GM18502 (cell line): ENCODE data around the gene USF2.

Experiments
- ATAC-seq: cut with Tn5 transposase; IDR thresholded peaks from one replicate; pipeline ENCODE4 v1.9.1; 2021; ENCODE audit warnings: mild to moderate bottlenecking; ENCODE audit not compliant: unreplicated experiment, poor library complexity

Gene USF2

GRCh38 chr19:35297922-35298321 lies 29.2 kb downstream of the USF2 start:
- ATAC-seq, result no peak

GRCh38 chr19:35298561-35298972 lies 29.8 kb downstream of the USF2 start:
- no peak for ATAC-seq

GRCh38 chr19:35299523-35300338 lies 31.0 kb downstream of the USF2 start:
- ATAC-seq, result no peak

GRCh38 chr19:35300339-35300649 lies 31.5 kb downstream of the USF2 start:
- ATAC-seq, result no peak

GRCh38 chr19:35301961-35302360 lies 33.2 kb downstream of the USF2 start:
- no peak for ATAC-seq

GRCh38 chr19:35302446-35302845 lies 33.7 kb downstream of the USF2 start:
- ATAC-seq, result no peak

- ATAC-seq, result no peak
These were observed 34.7 kb downstream of the USF2 start for GRCh38 chr19:35303357-35303915.

GRCh38 chr19:35304036-35304435 lies 35.3 kb downstream of the USF2 start:
- no peak for ATAC-seq

GRCh38 chr19:35305181-35305580 lies 36.4 kb downstream of the USF2 start:
- no peak for ATAC-seq

- no peak for ATAC-seq
These were observed 37.9 kb downstream of the USF2 start for GRCh38 chr19:35306473-35307246.

- no peak for ATAC-seq
These were observed 39.2 kb downstream of the USF2 start for GRCh38 chr19:35307931-35308330.

- no peak for ATAC-seq
These were observed 40.1 kb downstream of the USF2 start for GRCh38 chr19:35308910-35309309.

GRCh38 chr19:35309481-35310279 lies 40.9 kb downstream of the USF2 start:
- ATAC-seq, result no peak

GRCh38 chr19:35310331-35310730 lies 41.6 kb downstream of the USF2 start:
- no peak for ATAC-seq

- ATAC-seq, result no peak
These were observed 42.2 kb downstream of the USF2 start for GRCh38 chr19:35310811-35311465.

GRCh38 chr19:35311901-35312665 lies 43.3 kb downstream of the USF2 start:
- no peak for ATAC-seq

GRCh38 chr19:35313587-35313986 lies 44.8 kb downstream of the USF2 start:
- ATAC-seq, result no peak

GRCh38 chr19:35314031-35314430 lies 45.3 kb downstream of the USF2 start:
- no peak for ATAC-seq

- no peak for ATAC-seq
These were observed 46.2 kb downstream of the USF2 start for GRCh38 chr19:35314858-35315470.
